GM18505 (cell line): ENCODE measurements around the gene KRT82.
"Not testable (repeated sequence)": the region's sequence is repeated elsewhere in the genome, so short reads cannot be mapped to it uniquely, and the experiment has no call there.

Experiments used
- ATAC-seq: cut with Tn5 transposase; IDR thresholded peaks from one replicate; pipeline ENCODE4 v1.9.1; 2021; ENCODE audit not compliant: unreplicated experiment
- POLR2A ChIP-seq: IDR thresholded peaks from 4 replicates; pipeline ENCODE4 v1.6.1; 2011; ENCODE audit warnings: borderline replicate concordance; ENCODE audit not compliant: insufficient read depth, insufficient read length; ENCODE audit errors: extremely low read depth

The KRT82 gene

GRCh38 chr12:52351196-52352059, 54.7 kb downstream of the KRT82 start:
- no peak for ATAC-seq
- no peak for TF ChIP-seq POLR2A

DNA sequence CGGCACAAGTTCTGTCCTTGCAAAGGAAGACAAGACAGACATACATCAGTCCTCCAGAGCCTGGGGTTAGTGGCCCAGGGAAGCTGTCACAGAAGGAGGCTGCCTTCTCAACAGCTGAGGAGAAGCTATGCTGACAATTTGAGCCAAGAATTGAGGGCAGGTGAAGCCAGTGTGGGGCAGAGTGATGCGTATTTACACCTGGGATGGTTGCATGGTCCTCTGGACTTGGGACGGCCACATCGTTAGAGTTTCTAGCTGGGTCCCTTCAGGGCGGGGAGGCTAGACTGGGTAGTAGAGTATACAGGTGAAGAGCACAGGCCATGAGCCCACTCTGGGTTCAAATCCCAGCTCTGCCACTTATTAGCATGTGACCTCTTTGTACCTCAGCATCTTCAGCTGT, 55.3 kb downstream of the KRT82 start:
- ATAC-seq = no peak
- TF ChIP-seq POLR2A = no peak

DNA sequence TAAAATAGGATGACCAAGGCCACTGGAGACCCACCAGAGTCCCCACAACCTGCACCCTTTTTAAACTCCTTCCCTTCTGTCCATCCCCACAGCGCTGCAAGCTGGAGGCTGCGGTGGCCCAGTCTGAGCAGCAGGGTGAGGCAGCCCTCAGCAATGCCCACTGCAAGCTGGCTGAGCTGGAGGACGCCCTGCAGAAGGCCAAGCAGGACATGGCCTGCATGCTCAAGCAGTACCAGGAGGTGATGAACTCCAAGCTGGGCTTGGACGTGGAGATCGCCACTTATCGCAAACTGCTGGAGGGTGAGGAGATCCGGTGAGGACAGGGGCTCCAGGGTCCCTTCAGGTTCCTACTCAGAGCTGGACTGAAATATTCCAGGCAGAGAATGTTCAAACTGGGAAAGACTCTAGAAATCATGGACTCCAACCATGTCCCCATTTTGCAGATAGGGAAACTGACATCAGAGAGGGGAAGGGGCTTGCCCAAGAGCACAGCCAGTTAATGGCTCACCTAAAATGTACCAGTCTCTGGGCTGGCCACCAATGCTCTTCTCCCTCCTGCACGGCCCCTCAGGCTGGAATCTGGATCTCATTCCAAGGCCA, 56.0 kb downstream of the KRT82 start:
- no peak for TF ChIP-seq POLR2A
- no peak for ATAC-seq

DNA sequence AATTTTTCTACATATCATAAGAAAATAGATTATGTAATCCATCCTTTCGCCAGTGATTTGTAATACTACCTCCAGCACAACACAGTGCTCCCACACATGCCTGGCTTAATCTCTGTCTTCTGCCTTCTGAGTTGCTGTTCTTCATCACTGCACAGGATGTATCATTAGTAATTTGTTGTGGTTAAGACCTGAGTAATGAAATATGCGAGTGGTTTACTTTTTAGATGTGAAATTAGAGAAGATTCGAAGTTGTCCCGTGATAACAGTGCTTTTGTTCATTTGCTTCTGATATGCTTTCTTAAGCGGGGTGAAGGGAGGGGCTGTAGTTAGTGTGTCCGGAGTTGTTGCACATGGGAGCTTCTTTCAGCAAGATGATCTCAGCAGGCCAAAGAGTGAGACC, 56.9 kb downstream of the KRT82 start:
- ATAC-seq = no peak
- TF ChIP-seq POLR2A = no peak

DNA sequence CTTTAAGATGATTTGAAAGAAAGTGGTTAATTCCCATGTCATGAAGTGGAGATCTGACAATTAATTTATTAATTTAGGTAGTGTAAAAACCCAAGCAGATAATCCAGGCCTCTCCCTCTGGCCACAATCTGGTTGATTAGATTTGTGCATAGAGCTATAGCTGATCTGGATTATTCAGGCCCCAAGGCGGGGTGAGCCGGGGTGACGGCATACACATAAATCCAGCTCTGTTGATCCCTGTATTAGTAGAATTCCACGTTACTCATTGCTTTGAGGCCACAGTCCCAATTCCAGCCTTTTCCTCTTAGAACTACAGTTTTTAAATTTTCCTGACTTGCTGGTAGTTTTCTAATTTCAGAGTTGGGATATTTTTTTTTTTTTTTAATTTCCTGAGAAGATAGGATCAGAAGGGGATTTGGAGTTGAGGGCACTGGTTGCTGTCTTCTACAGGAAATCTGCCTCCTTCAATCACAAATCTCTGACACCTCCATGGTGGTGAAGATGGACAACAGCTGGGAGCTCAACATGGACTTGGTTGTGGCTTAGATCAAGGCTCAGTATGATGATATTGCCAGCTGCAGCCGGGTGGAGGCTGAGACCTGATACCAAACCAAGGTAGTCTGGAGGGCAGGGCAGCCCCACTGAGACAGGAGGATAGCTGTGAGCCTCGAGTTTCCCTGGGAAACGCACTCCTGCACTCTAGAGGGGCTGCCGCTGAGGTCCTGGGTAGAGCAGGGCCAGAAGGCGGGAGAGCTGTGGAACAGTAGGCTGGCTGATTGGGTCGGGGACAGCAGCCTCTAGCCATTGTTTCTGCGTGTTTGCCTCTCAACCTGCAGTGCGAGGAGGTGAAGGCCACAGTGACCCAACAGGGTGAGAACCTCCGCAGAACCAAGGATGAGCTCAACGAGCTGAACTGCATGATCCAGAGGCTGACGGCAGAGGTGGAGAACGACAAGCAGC, 58.3 kb downstream of the KRT82 start:
- no peak for TF ChIP-seq POLR2A
- no peak for ATAC-seq

- ATAC-seq = no peak
- no peak for TF ChIP-seq POLR2A
Measured at GRCh38 chr12:52347016-52347415, 59.1 kb downstream of the KRT82 start.

DNA sequence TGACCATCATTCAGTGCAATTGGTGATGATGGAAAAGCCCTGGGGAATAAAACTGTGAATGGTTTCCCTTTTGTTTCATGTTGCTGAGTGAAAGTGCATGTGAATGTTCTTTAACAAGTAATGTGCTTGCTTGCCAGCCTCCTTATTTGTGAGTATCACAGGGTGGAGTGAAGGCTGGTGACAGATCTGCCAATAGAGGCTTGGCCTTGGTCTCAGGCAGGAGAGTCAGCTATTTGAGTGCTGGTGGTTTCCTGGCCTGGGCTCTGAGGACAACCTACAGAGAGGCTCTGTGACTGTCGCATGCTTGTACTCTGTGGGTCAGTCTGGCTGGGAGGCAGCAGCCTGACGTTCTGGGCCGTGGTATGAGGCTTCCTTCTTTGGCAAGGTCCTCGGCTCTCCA, 59.5 kb downstream of the KRT82 start:
- TF ChIP-seq POLR2A = no peak
- ATAC-seq = no peak

DNA sequence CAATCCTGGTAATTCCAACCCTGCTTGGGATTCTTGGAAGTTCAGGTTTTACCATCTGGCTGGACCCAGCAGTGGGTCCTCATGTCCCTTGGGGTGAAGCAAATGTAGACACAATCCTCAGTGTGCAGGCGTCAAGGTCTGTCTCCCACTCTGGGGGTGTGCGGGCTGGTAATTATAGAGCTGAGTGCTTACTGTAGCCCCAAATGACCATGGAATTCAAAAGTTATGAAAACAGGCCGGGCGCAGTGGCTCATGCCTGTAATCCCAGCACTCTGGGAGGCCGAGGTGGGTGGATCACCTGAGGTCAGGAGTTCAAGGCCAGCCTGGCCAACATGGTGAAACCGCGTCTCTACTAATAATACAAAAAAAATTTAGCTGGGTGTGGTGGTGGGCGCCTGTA, 61.1 kb downstream of the KRT82 start:
- ATAC-seq = not testable (repeated sequence)

DNA sequence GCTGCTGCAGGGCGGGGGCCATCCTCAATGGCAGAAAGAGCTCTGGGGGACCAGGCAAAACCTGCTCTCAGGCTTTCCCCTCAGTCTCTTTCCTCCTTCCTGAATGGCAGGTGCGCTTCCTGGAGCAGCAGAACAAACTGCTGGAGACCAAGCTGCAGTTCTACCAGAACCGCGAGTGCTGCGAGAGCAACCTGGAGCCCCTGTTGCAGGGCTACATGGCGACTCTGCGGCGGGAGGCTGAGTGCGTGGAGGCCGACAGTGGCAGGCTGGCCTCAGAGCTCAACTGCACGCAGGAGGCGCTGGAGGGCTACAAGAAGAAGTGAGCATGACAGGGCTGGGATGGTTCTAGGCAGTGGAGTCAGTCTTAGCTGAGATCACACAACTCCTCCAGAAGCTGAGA, 62.0 kb downstream of the KRT82 start:
- TF ChIP-seq POLR2A = no peak
- ATAC-seq = no peak
